Mesodermal cell (in vitro differentiated cells): ENCODE data around the gene PLAC9.

ENCODE experiments used
- H3K27ac ChIP-seq: 2 replicates; pipeline ENCODE4 v1.7.0; 2013; ENCODE audit warnings: mild to moderate bottlenecking, low read depth, low read length, moderate library complexity; ENCODE audit not compliant: severe bottlenecking
- H3K36me3 ChIP-seq: 2 replicates; pipeline ENCODE4 v1.7.1; 2013; ENCODE audit warnings: mild to moderate bottlenecking, low read length, moderate library complexity; ENCODE audit not compliant: control insufficient read depth, insufficient read depth
- H3K4me1 ChIP-seq: one replicate; pipeline ENCODE4 v1.7.1; 2013; ENCODE audit warnings: mild to moderate bottlenecking, low read length; ENCODE audit not compliant: insufficient read depth, control insufficient read depth, poor library complexity, severe bottlenecking
- H3K4me3 ChIP-seq: 2 replicates; pipeline ENCODE4 v1.7.0; 2013; ENCODE audit warnings: low read length, control low read depth, mild to moderate bottlenecking; ENCODE audit not compliant: insufficient read depth, poor library complexity, severe bottlenecking; ENCODE audit errors: extremely low read depth
- H3K9me3 ChIP-seq: 2 replicates; pipeline ENCODE4 v1.7.1; 2013; ENCODE audit warnings: mild to moderate bottlenecking, low read length, moderate library complexity; ENCODE audit not compliant: control insufficient read depth
- WGBS, 2 experiments: methylation state at CpG; one replicate each; pipeline ENCODE4 v1.1.5; 2013; ENCODE audit warnings: missing lambda C conversion rate in 2 of 2; ENCODE audit not compliant: insufficient coverage in 2 of 2; 5-methylcytosine and 5-hydroxymethylcytosine counted together

Gene PLAC9

GRCh38 chr10:80153460-80153859, 20.9 kb downstream of the PLAC9 start:
- H3K27ac ChIP-seq, result no peak overlapping the region
- 50 to 67% methylated on average over 2 to 3 of the region's 3 CpGs for WGBS, 2 experiments
- H3K36me3 ChIP-seq, result peaks cover 81% of the 10 kb centered on the region
- H3K4me3 ChIP-seq, result no peak overlapping the region
- peaks cover 28% of the 10 kb centered on the region for H3K4me1 ChIP-seq
- no peaks in the 10 kb centered on the region for H3K9me3 ChIP-seq

GRCh38 chr10:80154626-80154977, 22.1 kb downstream of the PLAC9 start:
- 89 to 98% methylated on average over 5 of the region's 5 CpGs for WGBS, 2 experiments
- Histone ChIP-seq H3K4me3 (no peak overlapping the region), H3K4me1 (peaks cover 38% of the 10 kb centered on the region), H3K9me3 (no peaks in the 10 kb centered on the region), H3K27ac (peak overlapping the region; percentile 90), H3K36me3 (peaks cover 81% of the 10 kb centered on the region)

- Histone ChIP-seq H3K9me3 (no peaks in the 10 kb centered on the region), H3K27ac (peak overlapping the region; percentile 90), H3K4me1 (peaks cover 42% of the 10 kb centered on the region), H3K4me3 (no peak overlapping the region), H3K36me3 (peaks cover 76% of the 10 kb centered on the region)
- 61 to 70% methylated on average over 4 to 7 of the region's 10 CpGs for WGBS, 2 experiments
These were observed 22.6 kb downstream of the PLAC9 start for GRCh38 chr10:80154978-80155695.

- H3K36me3 ChIP-seq, result peaks cover 70% of the 10 kb centered on the region
- 90 to 91% methylated on average over 7 to 8 of the region's 8 CpGs for WGBS, 2 experiments
- peak overlapping the region; percentile 90 for H3K27ac ChIP-seq
- no peaks in the 10 kb centered on the region for H3K9me3 ChIP-seq
- no peak overlapping the region for H3K4me3 ChIP-seq
- H3K4me1 ChIP-seq, result peaks cover 42% of the 10 kb centered on the region
These were observed 23.2 kb downstream of the PLAC9 start for GRCh38 chr10:80155696-80156215.

- H3K27ac ChIP-seq, result peak overlapping the region; percentile 90
- no peak overlapping the region for H3K4me3 ChIP-seq
- peaks cover 42% of the 10 kb centered on the region for H3K4me1 ChIP-seq
- peaks cover 69% of the 10 kb centered on the region for H3K36me3 ChIP-seq
- 92 to 96% methylated on average over 3 of the region's 5 CpGs for WGBS, 2 experiments
- H3K9me3 ChIP-seq, result no peaks in the 10 kb centered on the region
These were observed 23.7 kb downstream of the PLAC9 start for GRCh38 chr10:80156216-80156615.

- Histone ChIP-seq H3K9me3 (no peaks in the 10 kb centered on the region), H3K27ac (no peak overlapping the region), H3K36me3 (peaks cover 71% of the 10 kb centered on the region), H3K4me3 (no peak overlapping the region), H3K4me1 (peaks cover 42% of the 10 kb centered on the region)
- WGBS, 2 experiments, result 94 to 99% methylated on average over 14 of the region's 14 CpGs
These were observed 25.0 kb downstream of the PLAC9 start for GRCh38 chr10:80157561-80157960.

- Histone ChIP-seq H3K4me1 (peaks cover 42% of the 10 kb centered on the region), H3K4me3 (no peak overlapping the region), H3K36me3 (peaks cover 71% of the 10 kb centered on the region), H3K27ac (peak overlapping the region; percentile 75), H3K9me3 (no peaks in the 10 kb centered on the region)
- 97 to 100% methylated on average over 1 to 4 of the region's 5 CpGs for WGBS, 2 experiments
These were observed 25.6 kb downstream of the PLAC9 start for GRCh38 chr10:80158126-80158525.

GRCh38 chr10:80158598-80159127, 26.1 kb downstream of the PLAC9 start:
- H3K27ac ChIP-seq, result peak overlapping the region; percentile 75
- H3K36me3 ChIP-seq, result peaks cover 71% of the 10 kb centered on the region
- no peak overlapping the region for H3K4me3 ChIP-seq
- 77 to 86% methylated on average over 8 to 11 of the region's 14 CpGs for WGBS, 2 experiments
- H3K9me3 ChIP-seq, result no peaks in the 10 kb centered on the region
- H3K4me1 ChIP-seq, result peaks cover 45% of the 10 kb centered on the region

GRCh38 chr10:80159166-80159873, 26.8 kb downstream of the PLAC9 start:
- 94% methylated on average over 7 to 8 of the region's 9 CpGs for WGBS, 2 experiments
- H3K4me1 ChIP-seq, result peaks cover 51% of the 10 kb centered on the region
- H3K36me3 ChIP-seq, result peaks cover 71% of the 10 kb centered on the region
- H3K27ac ChIP-seq, result peak overlapping the region; percentile 75
- H3K9me3 ChIP-seq, result no peaks in the 10 kb centered on the region
- no peak overlapping the region for H3K4me3 ChIP-seq

GRCh38 chr10:80160361-80161320, 28.1 kb downstream of the PLAC9 start:
- Histone ChIP-seq H3K9me3 (no peaks in the 10 kb centered on the region), H3K27ac (no peak overlapping the region), H3K36me3 (peaks cover 66% of the 10 kb centered on the region), H3K4me3 (no peak overlapping the region), H3K4me1 (peaks cover 48% of the 10 kb centered on the region)
- 92 to 94% methylated on average over 12 to 17 of the region's 17 CpGs for WGBS, 2 experiments
